ENCODE measurements around the gene FBXO47.

GRCh38 chr17:38905375-38905774 is 61.8 kb downstream of the FBXO47 start:
- TF ChIP-seq CTCF (conservative IDR thresholded peaks at IDR 0.05; ENCODE audit: low read depth, low read length) (no peak), EZH2 (IDR thresholded peaks at IDR 0.05; ENCODE audit: borderline replicate concordance, low read depth, low read length, poor library complexity, severe bottlenecking) (no peak)

All from A673 (cell line).